HG03025 (cell line): Measurements from ENCODE around the gene MIX23.

Experiments
- ATAC-seq: cut with Tn5 transposase; IDR thresholded peaks from one replicate; pipeline ENCODE4 v1.9.1; 2021; ENCODE audit warnings: mild to moderate bottlenecking, moderate library complexity; ENCODE audit not compliant: unreplicated experiment, low FRiP score

The MIX23 gene

DNA sequence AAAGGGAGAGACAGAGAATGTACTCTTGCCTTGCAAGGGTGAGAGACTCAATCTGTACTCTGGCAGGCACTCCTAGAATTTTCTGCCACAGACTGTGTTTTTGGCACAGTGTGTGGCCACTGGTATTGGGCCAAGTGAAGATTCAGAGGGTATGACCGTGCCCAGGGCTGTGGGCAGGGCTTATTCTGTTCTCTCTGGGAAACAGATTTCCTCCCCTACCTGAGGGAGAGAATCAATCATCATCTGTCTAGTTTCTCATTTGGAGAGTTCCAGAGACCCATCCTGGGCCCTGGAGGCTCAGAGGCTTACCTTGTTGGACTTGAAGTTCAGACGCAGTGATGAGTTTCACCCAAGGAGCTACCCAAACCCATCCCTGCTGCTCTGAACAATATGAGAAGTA lies 29.8 kb downstream of the MIX23 start:
- ATAC-seq: no peak

DNA sequence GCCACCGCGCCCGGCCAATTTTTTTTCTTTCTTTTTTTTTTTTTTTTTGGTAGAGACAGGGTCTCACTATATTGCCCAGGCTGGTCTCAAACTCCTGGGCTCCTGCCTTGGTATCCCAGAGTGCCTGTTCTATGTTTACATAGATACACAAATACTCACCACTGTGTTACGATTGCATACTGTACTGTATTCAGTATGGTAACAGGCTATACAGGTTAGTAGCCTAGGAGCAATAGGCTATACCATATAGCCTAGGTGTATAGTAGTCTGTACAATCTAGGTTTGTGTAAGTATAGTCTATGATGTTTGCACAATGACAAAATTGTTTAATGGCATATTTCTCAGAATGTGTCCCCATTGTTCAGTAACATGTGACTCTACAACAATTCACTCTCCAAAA lies 31.4 kb downstream of the MIX23 start:
- no peak for ATAC-seq

DNA sequence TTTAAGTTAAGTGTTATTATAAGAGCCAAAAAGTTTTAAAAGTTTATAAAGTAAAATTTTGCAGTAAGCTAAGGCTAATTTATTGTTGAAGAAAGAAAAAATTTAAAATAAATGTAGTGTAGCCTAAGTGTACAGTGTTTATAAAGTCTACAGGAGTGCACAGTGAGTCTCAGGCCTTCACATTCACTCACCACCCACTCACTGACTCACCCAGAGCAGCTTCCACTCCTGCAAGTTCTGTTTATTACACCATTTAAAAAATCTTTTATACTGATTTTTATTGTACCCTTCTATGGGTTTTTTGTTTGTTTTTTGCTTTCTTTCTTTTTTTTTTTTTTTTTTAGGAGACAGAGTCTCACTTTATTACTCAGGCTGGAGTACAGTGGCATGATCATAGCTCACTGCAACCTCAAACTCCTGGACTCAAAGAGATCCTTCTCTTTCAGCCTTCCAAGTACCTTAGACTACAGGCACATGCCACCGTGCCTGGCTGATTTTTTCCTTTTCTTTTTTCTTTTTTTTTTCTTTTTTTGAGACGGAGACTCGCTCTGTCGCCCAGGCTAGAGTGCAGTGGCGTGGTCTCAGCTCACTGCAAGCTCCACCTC lies 32.1 kb downstream of the MIX23 start:
- ATAC-seq: no peak

DNA sequence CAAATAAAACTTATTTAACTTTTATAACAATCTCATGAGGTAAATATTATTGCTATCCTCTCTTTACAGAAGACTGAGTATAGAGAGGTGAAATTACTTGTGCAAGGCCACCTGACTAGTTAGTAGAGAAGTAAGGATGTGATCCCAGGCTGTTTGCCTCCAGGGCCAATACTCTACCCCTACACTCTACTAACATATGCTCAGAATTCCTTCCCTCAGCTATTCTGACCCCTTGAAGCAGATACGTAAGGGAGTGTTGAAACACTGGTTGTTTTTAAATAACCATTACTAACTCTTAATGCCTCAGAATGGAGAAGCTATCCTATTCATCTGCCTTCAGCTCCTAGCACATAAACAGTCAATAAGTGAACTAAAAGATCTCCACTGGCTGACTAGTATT lies 33.9 kb downstream of the MIX23 start:
- no peak for ATAC-seq

DNA sequence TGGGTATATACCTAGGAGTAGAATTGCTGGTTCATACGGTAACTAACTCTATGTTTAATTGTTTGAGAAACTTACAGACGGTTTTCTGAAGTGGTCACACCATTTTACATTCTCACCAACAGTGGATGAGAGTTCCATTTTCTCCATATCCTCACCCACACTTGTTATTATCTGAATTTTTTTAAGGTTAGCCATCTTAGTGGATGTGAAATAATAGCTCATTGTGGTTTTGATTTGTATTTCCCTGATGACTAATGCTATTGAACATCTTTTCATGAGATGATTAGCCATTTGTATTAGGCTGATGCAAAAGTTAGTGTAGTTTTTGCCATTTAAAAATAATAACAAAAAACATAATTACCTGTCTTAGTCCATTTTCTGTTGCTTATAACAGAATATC lies 39.4 kb downstream of the MIX23 start:
- no peak for ATAC-seq

DNA sequence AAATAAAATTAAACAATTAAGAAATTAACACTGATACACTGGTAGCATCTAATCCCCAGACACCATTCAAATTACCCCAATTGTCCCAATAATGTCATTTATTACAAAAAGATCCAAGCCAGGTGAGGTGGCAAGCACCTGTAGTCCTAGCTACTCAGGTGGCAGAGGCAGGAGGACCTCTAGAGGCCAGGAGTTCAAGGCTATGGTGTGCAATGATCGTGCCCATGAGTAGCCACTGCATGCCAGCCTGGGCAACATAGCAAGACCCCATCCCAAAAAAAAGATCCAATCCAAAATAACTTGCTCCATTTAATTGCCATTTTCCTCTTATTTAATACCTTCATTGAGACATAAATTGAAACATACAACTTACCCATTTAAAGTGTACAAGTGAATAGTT lies 40.2 kb downstream of the MIX23 start:
- ATAC-seq: no peak

DNA sequence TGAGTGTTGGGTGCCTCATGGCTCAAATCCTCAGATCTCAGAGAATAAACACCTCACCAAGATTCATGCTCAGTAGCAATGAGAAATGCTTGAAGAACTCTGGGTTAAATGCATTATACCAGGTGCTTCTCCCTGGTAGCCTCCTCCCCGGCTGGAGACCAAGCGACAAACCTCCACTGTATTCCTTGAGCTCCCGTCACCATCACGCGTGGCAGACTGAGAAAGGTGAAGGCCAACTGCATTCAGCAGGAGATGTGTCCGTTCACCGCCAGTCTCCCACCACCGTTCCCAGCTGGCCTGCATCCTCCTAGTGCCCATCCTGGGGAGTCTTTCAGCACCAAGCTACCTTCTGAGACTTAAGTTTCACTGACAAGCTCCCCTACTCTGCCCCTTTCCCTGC lies 50.5 kb downstream of the MIX23 start:
- no peak for ATAC-seq

DNA sequence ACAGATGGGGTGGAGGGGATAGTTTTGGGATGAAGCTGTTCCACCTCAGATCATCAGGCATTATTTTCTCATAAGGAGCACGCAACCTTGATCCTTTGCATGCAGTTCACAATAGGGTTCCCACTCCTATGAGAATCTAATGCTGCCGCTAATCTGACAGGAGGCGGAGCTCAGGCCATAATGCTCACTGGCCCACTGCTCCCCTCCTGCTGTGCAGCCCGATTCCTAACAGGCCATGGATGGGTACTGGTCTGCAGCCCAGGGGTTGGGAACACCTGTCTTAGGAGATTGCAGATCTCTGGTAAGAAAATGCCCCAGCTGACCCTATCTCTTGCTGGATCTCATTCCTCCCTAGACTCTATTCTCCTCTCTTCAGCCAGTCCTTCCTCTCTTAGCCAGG lies 51.1 kb downstream of the MIX23 start:
- ATAC-seq: no peak

GRCh38 chr3:122325769-122326168 lies 57.3 kb downstream of the MIX23 start:
- ATAC-seq: no peak

DNA sequence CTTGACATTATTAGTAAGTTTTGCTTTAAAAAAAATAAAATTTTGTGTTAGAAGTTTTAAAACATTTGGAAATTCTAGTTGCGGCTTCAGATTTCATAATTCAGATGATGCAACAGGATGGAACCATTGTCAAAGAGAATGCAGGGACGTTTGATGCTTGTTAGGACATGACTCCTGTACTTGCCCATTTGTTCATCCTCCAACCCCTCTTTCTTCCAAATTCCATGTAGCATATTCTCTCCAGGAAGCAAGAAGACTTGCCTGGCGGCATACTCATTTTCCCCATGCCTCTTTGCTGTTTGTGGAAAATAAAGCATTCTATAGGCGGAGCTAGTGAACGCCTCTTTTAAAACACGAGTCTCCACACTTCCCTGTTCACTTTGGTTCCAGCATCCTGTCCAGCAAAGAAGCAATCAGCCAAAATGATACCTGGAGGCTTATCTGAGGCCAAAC lies 58.1 kb downstream of the MIX23 start, which contains the start of gene CSTA:
CSTA (plus strand) TSS at position 378 of the 453 bp plus-strand sequence; CDS start at position 423, 45 bp downstream.
- ATAC-seq: no peak

DNA sequence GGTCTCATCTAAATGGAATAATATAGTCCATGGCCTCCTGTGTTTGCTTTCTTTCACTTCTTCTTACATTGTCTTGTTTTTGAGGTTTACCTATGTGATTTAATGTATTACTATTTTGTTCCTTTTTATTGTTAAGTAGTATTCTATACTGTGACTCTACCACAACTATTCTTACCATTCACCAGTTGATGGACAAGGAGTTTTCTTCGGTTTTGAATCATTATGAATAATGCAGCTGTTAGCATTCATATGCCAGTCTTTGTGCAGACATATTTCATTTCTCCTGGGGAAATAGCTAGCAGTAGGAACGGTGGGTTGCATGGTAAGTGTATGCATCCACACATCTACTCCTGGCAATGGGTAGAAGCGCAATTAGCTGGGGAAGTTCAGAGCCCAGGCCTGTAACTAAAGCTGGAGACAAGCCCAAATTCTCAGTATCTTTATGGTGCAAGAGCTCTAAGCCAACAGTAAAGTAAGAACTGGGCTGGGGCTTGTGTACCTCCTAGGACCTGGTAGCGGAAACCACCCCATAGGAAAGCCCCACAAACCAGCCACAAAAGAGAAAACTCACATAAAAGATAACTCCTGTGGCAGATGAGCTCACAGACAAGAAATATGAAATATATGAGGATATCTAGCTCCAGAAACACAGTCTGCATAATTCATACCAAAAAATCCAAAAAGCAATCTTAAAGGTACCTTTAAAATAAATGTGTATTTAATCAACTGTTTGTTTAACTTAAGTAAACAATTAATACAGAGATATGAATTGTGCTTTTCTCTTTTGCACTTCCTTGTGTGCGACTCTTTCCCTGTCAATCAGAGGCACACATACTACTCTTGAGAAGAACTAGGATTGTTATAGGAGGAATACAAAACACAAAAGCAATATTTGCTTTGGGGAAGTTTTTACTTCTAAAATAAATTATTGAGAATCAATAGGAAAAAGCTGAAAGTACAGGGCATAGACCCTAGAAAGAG lies 60.6 kb downstream of the MIX23 start:
- ATAC-seq: no peak

GRCh38 chr3:122318620-122319019 lies 64.4 kb downstream of the MIX23 start:
- no peak for ATAC-seq

DNA sequence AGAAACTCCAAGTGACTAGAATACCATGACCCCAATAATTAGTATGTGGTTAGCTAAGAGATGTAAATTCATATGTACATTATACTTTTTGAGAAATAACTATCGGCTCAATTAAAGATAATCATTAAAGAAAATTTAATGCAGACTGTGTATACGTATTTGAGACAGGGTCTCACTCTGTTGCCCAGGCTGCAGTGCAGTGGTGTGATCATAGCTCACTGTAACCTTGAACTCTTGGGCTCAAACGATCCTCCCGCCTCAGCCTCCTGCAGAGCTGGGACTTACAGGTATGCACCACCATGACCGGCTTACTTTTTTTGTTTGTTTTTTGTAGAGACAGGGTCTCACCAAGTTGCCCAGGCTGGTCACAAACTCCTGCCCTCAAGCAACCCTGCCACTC lies 66.7 kb downstream of the MIX23 start:
- ATAC-seq: no peak

DNA sequence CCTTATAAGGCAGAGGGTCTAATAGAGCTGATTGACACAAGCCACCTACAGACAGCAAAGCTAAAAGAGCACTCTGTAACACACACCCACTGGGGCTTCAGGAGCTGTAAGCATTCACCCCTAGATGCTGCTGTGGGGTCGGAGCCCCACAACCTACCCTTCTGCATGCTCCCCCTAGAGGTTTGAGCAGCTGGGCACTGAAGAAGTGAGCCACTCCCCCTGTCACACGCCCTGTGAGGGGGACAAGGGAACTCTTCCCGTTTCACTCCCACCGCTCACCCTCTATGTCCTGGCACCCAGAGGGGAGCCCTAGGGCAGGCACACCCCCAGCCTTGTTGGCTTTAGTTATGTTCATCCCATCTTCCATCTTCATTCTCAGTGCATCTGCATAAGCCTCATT lies 67.4 kb downstream of the MIX23 start:
- ATAC-seq: no peak

GRCh38 chr3:122314228-122314876 lies 68.7 kb downstream of the MIX23 start:
- no peak for ATAC-seq

DNA sequence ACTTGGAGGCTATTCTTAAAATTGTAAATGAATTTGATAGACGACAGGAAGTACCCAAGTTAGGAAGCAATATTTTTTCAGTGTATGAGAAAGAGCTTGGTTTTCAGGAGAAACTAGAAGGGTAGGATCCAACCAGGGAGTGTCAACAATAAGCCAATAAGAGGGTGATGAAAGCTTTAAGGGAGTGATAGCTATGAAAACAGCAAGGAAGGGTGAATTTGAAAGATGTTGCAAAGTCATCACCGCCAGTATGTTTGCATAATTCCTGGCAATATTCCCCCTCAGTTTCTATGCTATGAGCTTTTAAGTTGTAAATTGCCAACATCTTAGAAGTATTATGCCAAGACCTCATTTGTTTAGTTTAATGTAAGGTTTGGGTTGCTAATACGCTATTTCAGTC lies 69.8 kb downstream of the MIX23 start:
- no peak for ATAC-seq

DNA sequence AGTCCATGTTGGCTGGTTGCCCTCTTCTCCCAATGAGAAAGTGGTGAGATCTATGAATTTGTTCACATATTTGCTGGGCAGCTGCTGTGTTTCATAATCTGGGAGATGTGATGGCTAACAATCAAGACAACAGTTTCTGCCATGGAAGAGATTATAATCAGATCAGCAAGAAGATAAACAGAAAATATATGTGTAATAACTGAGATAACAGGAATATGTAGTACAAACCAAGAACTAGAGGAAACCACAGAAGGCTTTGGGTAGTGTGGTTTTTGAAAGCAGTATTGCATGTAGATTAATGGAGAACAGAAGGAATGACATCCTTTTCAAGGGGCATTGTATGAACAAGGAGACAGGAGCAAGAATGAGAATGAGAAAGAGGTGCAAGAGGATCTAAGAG lies 70.2 kb downstream of the MIX23 start:
- ATAC-seq: no peak

DNA sequence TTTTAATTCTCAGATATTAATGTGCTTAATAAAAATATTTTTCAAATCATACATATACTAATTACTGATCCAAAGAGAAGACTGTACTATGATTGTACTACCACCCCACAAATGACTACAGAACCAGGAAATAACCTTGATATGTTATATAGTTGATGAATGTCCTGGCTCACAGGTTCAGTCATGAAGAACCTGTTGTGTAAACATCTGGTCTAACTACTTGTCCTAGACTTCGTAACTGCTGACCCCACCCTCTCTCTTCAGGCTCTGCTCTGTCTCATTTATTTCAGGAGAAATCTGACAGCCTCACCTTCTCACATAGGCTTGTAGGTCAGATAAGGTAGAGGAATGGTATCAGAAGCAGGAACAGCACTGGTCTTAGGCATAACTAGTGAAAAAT lies 72.7 kb downstream of the MIX23 start:
- ATAC-seq: no peak
